Body of pancreas (tissue), 4 donors: ENCODE data around the gene NIPAL3. TPM values are rescaled to one million over a fixed set of nuclear protein-coding genes. Genes with fewer than 3 reads are reported as not detected.

Source experiments
- ATAC-seq: fragments of 150-250 bp; one replicate; pipeline ENCODE4 v1.9.1; 2016
- DNase-seq, 4 donors: peaks; one replicate each; pipeline ENCODE4 v3.0.0-alpha.2; 2019
- H3K27ac ChIP-seq, 4 donors: fragments of 200-600 bp; sonication (generic); 1 replicate in 3 of 4; 2 replicates in 1 of 4; pipeline versions ENCODE4 v1.5.1 to v1.6.1; 2016 to 2019; ENCODE audit warnings: mild to moderate bottlenecking in 1 of 4, mixed read lengths in 1 of 4, moderate library complexity in 1 of 4
- H3K27me3 ChIP-seq, 2 donors: fragments of 200-600 bp; sonication (generic); one replicate each; pipeline ENCODE4 v1.6.0; 2016; ENCODE audit warnings: mild to moderate bottlenecking in 1 of 2
- H3K36me3 ChIP-seq, 2 donors: fragments of 200-600 bp; sonication (generic); replicated peaks in 1 of 2; 2 replicates each; pipeline ENCODE4 v1.5.1; 2016; ENCODE audit warnings: low read depth in 2 of 2; ENCODE audit not compliant: insufficient read depth in 1 of 2
- H3K4me1 ChIP-seq: fragments of 200-600 bp; sonication (generic); one replicate; pipeline ENCODE4 v1.6.0; 2016
- H3K4me3 ChIP-seq, 2 donors: fragments of 200-600 bp; sonication (generic); 1 replicate in 1 of 2; 2 replicates in 1 of 2; pipeline ENCODE4 v1.5.1; 2016 to 2019
- H3K9me3 ChIP-seq, 3 donors: fragments of 200-600 bp; sonication (generic); 1 replicate in 2 of 3; 2 replicates in 1 of 3; pipeline ENCODE4 v1.5.1; 2016
- CTCF ChIP-seq, 7 experiments: fragments of 450-650 bp in 4 of 7; fragments of 200-600 bp in 3 of 7; sonication (generic) in 3 of 7; IDR thresholded peaks; one replicate each; pipeline ENCODE4 v1.5.1; 2016 to 2019; ENCODE audit warnings: antibody characterized with exemption in 7 of 7
- POLR2A ChIP-seq, 3 donors: fragments of 450-650 bp; IDR thresholded peaks; one replicate each; pipeline ENCODE4 v1.6.1; 2016; ENCODE audit warnings: antibody characterized with exemption in 3 of 3, mild to moderate bottlenecking in 2 of 3
- WGBS, 2 donors: methylation state at CpG; one replicate each; pipeline ENCODE4 v1.1.5; 2017; 5-methylcytosine and 5-hydroxymethylcytosine counted together
- intact Hi-C: fragments of 100-400 bp; cut with DNase I; formaldehyde crosslinking; loops from one replicate; pipeline ENCODE4 v1.15.1; 2023
- total RNA-seq, 2 donors: library from RNA; depleted of rRNA; stranded (reverse); fragments of >200 nt; gene quantifications; one replicate each; pipeline ENCODE4 v1.1.0, GENCODE V29; 2016

The NIPAL3 gene
- total RNA-seq, 2 donors from 2014 or later: 36.8 to 65.9 TPM

- peaks cover 0 to 2% of the 10 kb centered on the region in 2 donors for H3K36me3 ChIP-seq
- peaks cover 18% of the 10 kb centered on the region for H3K4me1 ChIP-seq
- ATAC-seq (peak; percentile 96), DNase-seq (peak; percentile 80 to 94 (median 88))
- TF ChIP-seq CTCF (IDR thresholded peaks at IDR 0.05) (no peak), POLR2A (IDR thresholded peaks at IDR 0.05) (no peak)
- H3K27me3 ChIP-seq: no peaks in the 10 kb centered on the region
- no peaks in the 10 kb centered on the region for H3K9me3 ChIP-seq
- 19 to 29% methylated on average over 11 of the region's 11 CpGs for WGBS, 2 donors
- intact Hi-C loops: no loop called here
- H3K4me3 ChIP-seq: no peak overlapping the region
- peak overlapping the region; percentile 17 to 80 (median 72) for H3K27ac ChIP-seq
Measured at GRCh38 chr1:24472527-24473251, 57.1 kb downstream of the NIPAL3 start.

DNA sequence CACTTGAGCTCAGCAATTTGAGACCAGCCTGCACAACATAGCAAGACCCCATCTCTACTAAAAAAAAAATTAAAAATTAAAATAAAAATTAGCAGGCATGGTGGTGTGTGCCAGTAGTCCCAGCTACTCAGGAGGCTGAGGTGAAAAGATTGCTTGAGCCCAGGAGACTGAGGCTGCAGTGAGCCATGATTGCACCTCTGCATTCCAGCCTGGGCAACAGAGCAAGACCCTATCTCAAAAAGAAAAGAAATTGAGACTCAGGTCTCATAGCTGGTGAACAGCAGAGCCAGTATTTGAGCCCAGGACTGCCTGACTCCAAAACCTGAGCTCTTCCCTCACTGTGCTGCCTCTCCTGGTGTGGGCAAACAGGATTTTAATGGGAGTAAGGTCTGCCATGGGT lies 58.6 kb downstream of the NIPAL3 start:
- H3K4me1 ChIP-seq: peaks cover 18% of the 10 kb centered on the region
- no peak for TF ChIP-seq CTCF (IDR thresholded peaks at IDR 0.05)
- TF ChIP-seq POLR2A (IDR thresholded peaks at IDR 0.05): no peak
- intact Hi-C loops: no loop called here

DNA sequence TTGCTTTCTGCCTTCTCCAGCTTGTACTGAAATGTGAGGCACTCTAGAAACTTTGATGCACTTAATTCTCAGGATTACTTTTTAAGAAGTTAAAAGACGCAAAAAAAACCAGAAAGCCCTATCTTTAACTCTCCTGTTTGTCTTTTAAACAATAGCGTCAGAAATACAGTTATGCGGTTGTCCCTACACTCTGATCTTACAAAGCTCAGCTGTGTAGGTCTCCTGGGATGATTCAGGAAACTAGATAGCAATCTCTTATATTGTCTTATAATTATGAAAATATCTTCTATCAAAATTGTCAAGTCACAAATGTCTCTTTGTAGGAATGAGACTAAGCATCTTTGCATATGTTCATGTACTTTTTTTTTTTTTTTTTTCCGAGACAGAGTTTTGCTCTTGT lies 60.1 kb downstream of the NIPAL3 start:
- ATAC-seq (no peak), DNase-seq (no peak)
- Histone ChIP-seq H3K4me3 (no peak overlapping the region), H3K9me3 (no peaks in the 10 kb centered on the region), H3K4me1 (peaks cover 18% of the 10 kb centered on the region), H3K36me3 (no peaks in the 10 kb centered on the region), H3K27ac (no peak overlapping the region), H3K27me3 (no peaks in the 10 kb centered on the region)
- 42 to 58% methylated on average over 4 of the region's 4 CpGs for WGBS, 2 donors
- intact Hi-C loops: no loop called here
- TF ChIP-seq POLR2A (IDR thresholded peaks at IDR 0.05) (no peak), CTCF (IDR thresholded peaks at IDR 0.05) (no peak)

More for the DNA sequence above, 58.6 kb downstream of the NIPAL3 start:
- no peaks in the 10 kb centered on the region for H3K27me3 ChIP-seq
- H3K4me3 ChIP-seq: no peak overlapping the region
- peaks cover 0 to 2% of the 10 kb centered on the region in 2 donors for H3K36me3 ChIP-seq
- no peaks in the 10 kb centered on the region for H3K9me3 ChIP-seq
- H3K27ac ChIP-seq: peak overlapping the region in 1 of 4 donors; percentile 80
- ATAC-seq (no peak), DNase-seq (no peak)

DNA sequence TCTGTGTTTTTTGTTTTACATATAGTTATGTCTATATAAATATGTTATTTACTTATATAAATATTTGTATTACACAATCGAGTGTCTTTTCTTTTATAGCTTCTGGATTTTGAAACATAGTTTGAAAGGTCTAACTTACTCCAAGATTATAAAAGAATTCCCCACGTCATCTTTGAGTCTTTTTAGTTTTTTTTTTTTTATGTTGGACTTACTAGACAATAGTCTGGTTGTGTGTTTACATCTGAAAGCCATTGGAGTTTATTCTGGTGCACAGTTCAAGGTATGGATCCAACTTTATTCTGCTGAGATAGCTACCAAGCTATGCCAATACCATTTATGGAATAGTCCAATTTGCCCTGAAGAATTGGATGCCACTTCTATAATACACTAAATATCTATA lies 61.0 kb downstream of the NIPAL3 start:
- H3K27ac ChIP-seq: no peak overlapping the region
- DNase-seq (no peak), ATAC-seq (no peak)
- intact Hi-C loops: no loop called here
- no peak for TF ChIP-seq POLR2A (IDR thresholded peaks at IDR 0.05)
- TF ChIP-seq CTCF (IDR thresholded peaks at IDR 0.05): no peak
- H3K4me3 ChIP-seq: no peak overlapping the region
- H3K27me3 ChIP-seq: no peaks in the 10 kb centered on the region
- H3K36me3 ChIP-seq: no peaks in the 10 kb centered on the region
- H3K4me1 ChIP-seq: peaks cover 18% of the 10 kb centered on the region
- 42 to 51% methylated on average over 2 of the region's 2 CpGs for WGBS, 2 donors
- no peaks in the 10 kb centered on the region for H3K9me3 ChIP-seq

- no peak for DNase-seq
- no peak overlapping the region for H3K27ac ChIP-seq
- H3K27me3 ChIP-seq: no peaks in the 10 kb centered on the region
- H3K9me3 ChIP-seq: no peaks in the 10 kb centered on the region
- no peak overlapping the region for H3K4me3 ChIP-seq
- no peaks in the 10 kb centered on the region for H3K36me3 ChIP-seq
- peaks cover 14% of the 10 kb centered on the region for H3K4me1 ChIP-seq
- TF ChIP-seq POLR2A (IDR thresholded peaks at IDR 0.05): no peak
- TF ChIP-seq CTCF (IDR thresholded peaks at IDR 0.05): no peak
- no peak for ATAC-seq
- 77 to 86% methylated on average over 4 of the region's 4 CpGs for WGBS, 2 donors
- intact Hi-C loops: no loop called here
Measured at GRCh38 chr1:24477309-24477708, 61.7 kb downstream of the NIPAL3 start.
